MCF 10A (cell line): Measurements from ENCODE around the gene MYL12A. TPM values are rescaled to one million over a fixed set of nuclear protein-coding genes. Genes with fewer than 3 reads are reported as not detected.

Experiments
- BruUV-seq: library from RNA; stranded (reverse); fragments of 400-500 nt; replicated peaks from 2 replicates; lab custom pipeline; 2021; lab: Mats Ljungman, UMichigan
- CTCF ChIA-PET: fragments of 300-600 bp; sonication (Branson Sonifier 250); formaldehyde crosslinking; extraction: SDS; loops from one replicate; lab custom pipeline; 2021; ENCODE audit warnings: antibody characterized with exemption, inconsistent platforms; lab: Yijun Ruan, JAX
- POLR2A ChIA-PET: fragments of 300-600, 350-650 bp; sonication (Branson Sonifier 250); formaldehyde crosslinking; extraction: SDS; loops from one replicate; lab custom pipeline; 2020; ENCODE audit warnings: antibody characterized with exemption, inconsistent platforms; lab: Yijun Ruan, JAX
- DNase-seq: peaks from one replicate; pipeline ENCODE4 v3.0.0-alpha.2; 2018; ENCODE audit not compliant: unreplicated experiment
- H3K27ac Mint-ChIP-seq: one replicate; pipeline ENCODE4 v1.8.0; 2022; ENCODE audit warnings: mild to moderate bottlenecking, low read depth, mixed read lengths; ENCODE audit not compliant: unreplicated experiment
- H3K27me3 Mint-ChIP-seq: one replicate; pipeline ENCODE4 v1.8.0; 2022; ENCODE audit warnings: mixed read lengths; ENCODE audit not compliant: insufficient read depth, unreplicated experiment
- H3K36me3 Mint-ChIP-seq: one replicate; pipeline ENCODE4 v1.8.0; 2022; ENCODE audit warnings: mild to moderate bottlenecking, moderate library complexity, mixed read lengths; ENCODE audit not compliant: insufficient read depth, unreplicated experiment
- H3K4me1 Mint-ChIP-seq: one replicate; pipeline ENCODE4 v1.8.0; 2022; ENCODE audit warnings: mixed read lengths; ENCODE audit not compliant: insufficient read depth, unreplicated experiment
- H3K4me3 Mint-ChIP-seq: one replicate; pipeline ENCODE4 v1.8.0; 2022; ENCODE audit warnings: mild to moderate bottlenecking, moderate library complexity, mixed read lengths; ENCODE audit not compliant: unreplicated experiment
- H3K9me3 Mint-ChIP-seq: one replicate; pipeline ENCODE4 v1.8.0; 2022; ENCODE audit warnings: mixed read lengths; ENCODE audit not compliant: unreplicated experiment
- CTCF ChIP-seq: fragments of 200-600 bp; IDR thresholded peaks from one replicate; pipeline ENCODE4 v1.8.0; 2022; ENCODE audit warnings: antibody characterized with exemption, mild to moderate bottlenecking; ENCODE audit not compliant: unreplicated experiment
- intact Hi-C: fragments of 100-400 bp; cut with micrococcal nuclease; formaldehyde crosslinking; loops from 2 replicates; pipeline ENCODE4 v1.14.1; 2022
- total RNA-seq: library from RNA; stranded (reverse); gene quantifications from 2 replicates; pipeline ENCODE4 v1.2.3, GENCODE V29; 2022

The MYL12A gene
- total RNA-seq, 1 experiment from 2014 or later = 332 TPM

- peaks cover 61% of the 10 kb centered on the region for H3K36me3 Mint-ChIP-seq
- intact Hi-C loops = no loop called here
Observed at GRCh38 chr18:3250237-3251107, 2.9 kb downstream of the MYL12A start.

GRCh38 chr18:3251249-3251962 is 3.8 kb downstream of the MYL12A start:
- H3K36me3 Mint-ChIP-seq = peaks cover 71% of the 10 kb centered on the region
- H3K27me3 Mint-ChIP-seq = no peaks in the 10 kb centered on the region
- no peak overlapping the region for H3K4me3 Mint-ChIP-seq
- BruUV-seq = no TSS peak
- no peak for TF ChIP-seq CTCF
- intact Hi-C loops = no loop called here
- H3K27ac Mint-ChIP-seq = peak overlapping the region; percentile 23
- DNase-seq = no peak
- ChIA-PET POLR2A (interaction anchor here (0.6 to 9.0 kb wide), 16 partner anchors 9 to 415 kb away, joined by 3 to 250 read pairs (median 5); partner anchors contain the start of genes MYL12B and TGIF1), CTCF (interaction anchor here (0.9 to 1.0 kb wide), 3 partner anchors 196 to 415 kb away, joined by 3 to 4 read pairs (median 4); no protein-coding TSS in a partner anchor)
- no peaks in the 10 kb centered on the region for H3K9me3 Mint-ChIP-seq
- H3K4me1 Mint-ChIP-seq = peaks cover 17% of the 10 kb centered on the region

More at GRCh38 chr18:3250237-3251107, 2.9 kb downstream of the MYL12A start:
- CTCF ChIA-PET = interaction anchor here (0.9 to 1.7 kb wide), 5 partner anchors 122 to 416 kb away, joined by 3 to 4 read pairs (median 4); no protein-coding TSS in a partner anchor
- POLR2A ChIA-PET = interaction anchor here (0.6 to 9.0 kb wide), 17 partner anchors 10 to 416 kb away, joined by 3 to 250 read pairs (median 6); partner anchors contain the start of genes MYL12B and TGIF1
- no peak for TF ChIP-seq CTCF
- no peaks in the 10 kb centered on the region for H3K9me3 Mint-ChIP-seq
- H3K27me3 Mint-ChIP-seq = no peaks in the 10 kb centered on the region
- BruUV-seq = TSS peak; percentile 12
- H3K4me1 Mint-ChIP-seq = peaks cover 20% of the 10 kb centered on the region
- peak overlapping the region; percentile 78 for H3K27ac Mint-ChIP-seq
- peak overlapping the region; percentile 86 for H3K4me3 Mint-ChIP-seq
- peak; percentile 50 for DNase-seq

- H3K9me3 Mint-ChIP-seq = no peaks in the 10 kb centered on the region
- no peaks in the 10 kb centered on the region for H3K27me3 Mint-ChIP-seq
- intact Hi-C loops = no loop called here
- peaks cover 76% of the 10 kb centered on the region for H3K36me3 Mint-ChIP-seq
- H3K4me1 Mint-ChIP-seq = peaks cover 18% of the 10 kb centered on the region
- H3K4me3 Mint-ChIP-seq = no peak overlapping the region
- DNase-seq = no peak
- no peak for TF ChIP-seq CTCF
- CTCF ChIA-PET = interaction anchor here (0.6 to 1.2 kb wide), 2 partner anchors 9 to 255 kb away, joined by 3 to 5 read pairs; no protein-coding TSS in a partner anchor
- POLR2A ChIA-PET = interaction anchor here (0.8 to 9.0 kb wide), 9 partner anchors 9 to 415 kb away, joined by 3 to 250 read pairs (median 4); partner anchors contain the start of genes MYL12B and TGIF1
- BruUV-seq = no TSS peak
- H3K27ac Mint-ChIP-seq = peak overlapping the region; percentile 23
Observed at GRCh38 chr18:3251963-3252277, 4.3 kb downstream of the MYL12A start.
